ENCODE data around the gene ADCY1.

- no peak for TF ChIP-seq ZNF274 (IDR thresholded peaks at IDR 0.05; ENCODE audit: low read depth, low read length)
- no peak for TF ChIP-seq YY1 (IDR thresholded peaks at IDR 0.05; ENCODE audit: insufficient read depth, insufficient read length)
- no peak for TF ChIP-seq SUZ12 (IDR thresholded peaks at IDR 0.05; ENCODE audit: extremely low read depth, insufficient read depth, insufficient read length)
Observed at GRCh38 chr7:45638916-45639315, 64.7 kb downstream of the ADCY1 start.

All from NT2/D1 (cell line).